GM21381 (cell line): ENCODE data around the gene TFDP1.

ENCODE experiments used
- ATAC-seq: cut with Tn5 transposase; IDR thresholded peaks from one replicate; pipeline ENCODE4 v1.9.1; 2021; ENCODE audit warnings: mild to moderate bottlenecking, moderate library complexity; ENCODE audit not compliant: unreplicated experiment

TFDP1 gene

GRCh38 chr13:113628291-113629270 lies 44.0 kb downstream of the TFDP1 start:
- no peak for ATAC-seq

DNA sequence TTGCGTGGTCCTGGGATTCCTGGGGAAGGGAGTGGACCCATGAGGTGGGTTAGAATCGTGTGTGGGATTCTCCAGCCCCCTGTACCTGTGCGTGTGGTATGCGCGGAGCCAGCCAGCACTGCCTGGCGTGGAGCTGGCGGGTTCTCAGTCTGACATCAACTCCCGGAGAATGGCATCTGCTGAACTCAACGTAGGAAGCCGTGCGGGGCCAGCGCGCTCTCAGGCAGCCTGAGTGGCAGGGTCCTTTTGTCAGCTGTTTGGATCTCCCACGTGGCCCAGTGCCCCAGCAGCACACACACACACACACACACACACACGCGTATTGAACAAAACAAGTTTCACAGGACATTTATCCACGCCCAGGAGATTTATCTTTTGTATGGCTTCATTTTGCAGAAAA lies 45.3 kb downstream of the TFDP1 start:
- ATAC-seq, result no peak

DNA sequence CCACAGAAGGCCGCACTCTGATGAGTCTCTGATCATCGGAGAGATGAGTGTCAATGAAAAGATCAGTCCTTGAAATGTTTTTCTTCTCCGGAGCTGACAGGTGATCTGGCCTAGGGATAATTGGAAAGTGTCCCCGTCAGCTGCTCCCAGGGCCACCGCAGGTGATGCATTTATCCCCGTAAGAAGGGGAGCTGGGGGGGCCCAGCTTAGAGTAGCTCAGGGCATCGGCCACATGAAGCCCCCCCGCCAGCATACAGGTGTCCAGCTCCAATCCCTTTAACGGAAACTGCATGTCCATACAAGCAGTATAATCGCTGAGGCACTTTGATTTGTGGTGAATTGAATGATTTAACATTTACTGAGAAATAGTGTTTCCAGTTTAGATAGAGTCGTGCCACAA lies 45.7 kb downstream of the TFDP1 start:
- no peak for ATAC-seq

- ATAC-seq, result no peak
Observed at GRCh38 chr13:113630804-113631203, 46.3 kb downstream of the TFDP1 start.

DNA sequence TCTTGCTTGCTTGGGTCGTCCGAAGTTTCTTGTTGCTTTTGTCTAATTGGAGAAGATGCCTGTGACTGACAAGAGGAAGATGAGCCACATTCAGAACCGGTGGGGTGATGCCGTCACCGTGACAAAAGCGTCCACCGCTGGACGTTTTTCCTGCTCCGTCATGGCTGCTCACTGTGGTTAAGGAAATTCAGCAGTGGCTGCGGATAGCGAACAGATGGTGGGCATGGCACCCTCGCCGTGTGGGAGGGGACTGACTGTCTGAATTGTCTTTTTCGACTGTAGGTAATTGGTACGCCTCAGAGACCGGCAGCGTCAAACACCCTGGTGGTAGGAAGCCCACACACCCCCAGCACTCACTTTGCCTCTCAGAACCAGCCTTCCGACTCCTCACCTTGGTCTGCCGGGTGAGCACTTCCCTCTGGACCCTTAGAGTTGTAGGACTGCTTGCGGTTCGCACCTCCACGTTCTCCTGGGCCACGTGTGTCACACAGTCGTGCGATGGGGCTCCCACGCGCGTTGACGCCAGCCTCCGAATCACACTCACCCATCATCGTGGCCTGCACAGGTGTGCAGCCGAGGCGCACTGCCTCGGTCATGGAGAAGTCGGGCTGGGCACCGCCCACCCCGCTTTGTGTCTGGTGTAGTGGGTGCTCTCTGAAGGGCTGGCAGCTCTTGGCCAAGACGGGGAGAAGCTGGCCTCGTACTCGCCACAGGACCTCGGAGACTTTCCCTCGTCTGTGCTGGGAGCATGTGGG lies 47.0 kb downstream of the TFDP1 start:
- ATAC-seq, result no peak

DNA sequence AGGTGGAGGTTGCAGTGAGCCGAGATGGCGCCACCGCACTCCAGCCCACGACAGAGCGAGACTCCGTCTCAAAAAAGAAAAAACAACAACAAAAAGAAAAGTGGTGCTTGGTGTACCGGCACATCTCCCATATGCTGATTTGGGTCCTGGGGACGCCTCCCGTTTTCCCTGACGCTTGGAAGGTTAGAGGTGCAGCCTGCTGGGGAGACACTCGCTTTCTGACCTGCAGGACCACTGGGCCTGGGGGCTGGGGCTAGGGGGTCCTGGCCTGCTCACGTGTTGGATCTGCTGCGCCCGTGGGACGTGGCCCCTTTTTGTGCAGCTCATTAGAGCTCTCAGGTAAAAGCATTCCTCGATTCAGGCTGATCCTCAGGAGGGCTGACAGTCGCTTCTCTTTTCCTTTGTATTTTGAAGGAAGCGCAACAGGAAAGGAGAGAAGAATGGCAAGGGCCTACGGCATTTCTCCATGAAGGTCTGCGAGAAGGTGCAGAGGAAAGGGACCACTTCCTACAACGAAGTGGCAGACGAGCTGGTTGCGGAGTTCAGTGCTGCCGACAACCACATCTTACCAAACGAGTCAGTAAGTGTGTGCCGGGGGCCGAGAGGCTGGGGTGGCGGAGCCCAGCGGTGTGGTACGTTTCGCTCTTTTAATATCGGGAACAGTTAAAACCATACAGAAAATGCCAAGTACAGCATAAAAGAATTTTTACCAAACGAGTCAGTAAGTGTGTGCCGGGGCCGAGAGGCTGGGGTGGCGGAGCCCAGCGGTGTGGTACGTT lies 48.3 kb downstream of the TFDP1 start:
- no peak for ATAC-seq

DNA sequence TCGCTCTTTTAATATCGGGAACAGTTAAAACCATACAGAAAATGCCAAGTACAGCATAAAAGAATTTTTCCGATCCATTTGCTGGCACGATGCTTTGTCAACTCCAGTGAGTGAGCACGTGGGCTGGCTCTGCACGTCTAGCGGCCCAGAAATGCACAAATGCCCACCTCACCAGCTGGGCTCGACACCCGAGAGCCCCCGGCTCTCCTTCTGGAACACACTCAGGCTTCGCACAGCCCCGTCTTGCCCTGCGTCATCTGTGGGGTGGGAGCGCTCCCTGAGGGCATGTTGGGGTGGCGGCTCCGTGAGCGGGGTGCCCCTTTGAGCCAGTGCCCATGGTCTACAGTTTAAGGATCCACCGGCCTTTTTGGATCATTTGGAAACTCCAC lies 48.9 kb downstream of the TFDP1 start:
- ATAC-seq, result no peak

- no peak for ATAC-seq
Observed at GRCh38 chr13:113634279-113635047, 49.9 kb downstream of the TFDP1 start.

DNA sequence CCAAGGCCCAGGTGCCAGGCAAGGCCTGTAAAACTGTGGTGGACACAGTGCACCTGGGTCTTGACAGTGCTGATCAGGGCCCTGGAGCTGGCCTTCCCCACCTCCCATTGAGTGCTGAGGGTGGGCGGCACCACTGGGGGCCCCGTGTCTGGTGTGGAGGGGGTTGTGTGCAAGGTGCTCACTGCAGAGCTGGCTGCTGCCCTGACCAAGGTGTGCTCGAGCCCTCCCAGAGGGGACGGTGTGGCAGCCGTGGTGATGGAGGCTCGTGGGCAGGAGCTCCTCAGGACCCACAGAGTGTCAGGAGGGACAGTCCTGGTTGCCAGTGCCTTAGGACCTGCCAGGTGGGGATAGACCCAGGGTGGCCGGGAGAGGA lies 50.5 kb downstream of the TFDP1 start:
- ATAC-seq, result no peak

DNA sequence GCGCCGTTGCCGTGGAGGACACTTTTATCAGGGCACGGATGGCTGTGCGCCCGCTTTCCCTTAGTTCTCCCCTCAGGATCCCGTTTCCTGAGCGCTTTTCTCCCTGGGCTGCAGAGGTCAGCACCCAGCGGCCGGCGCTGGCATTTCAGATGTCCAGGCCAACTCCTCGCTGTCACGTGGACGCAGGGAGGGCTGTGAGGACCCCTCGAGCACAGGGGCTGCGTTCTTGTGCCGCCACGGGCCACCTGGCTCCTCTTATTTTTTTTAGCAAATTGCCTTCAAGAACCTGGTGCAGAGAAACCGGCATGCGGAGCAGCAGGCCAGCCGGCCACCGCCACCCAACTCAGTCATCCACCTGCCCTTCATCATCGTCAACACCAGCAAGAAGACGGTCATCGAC lies 51.2 kb downstream of the TFDP1 start:
- no peak for ATAC-seq

GRCh38 chr13:113636266-113636963 lies 51.9 kb downstream of the TFDP1 start:
- ATAC-seq, result no peak

DNA sequence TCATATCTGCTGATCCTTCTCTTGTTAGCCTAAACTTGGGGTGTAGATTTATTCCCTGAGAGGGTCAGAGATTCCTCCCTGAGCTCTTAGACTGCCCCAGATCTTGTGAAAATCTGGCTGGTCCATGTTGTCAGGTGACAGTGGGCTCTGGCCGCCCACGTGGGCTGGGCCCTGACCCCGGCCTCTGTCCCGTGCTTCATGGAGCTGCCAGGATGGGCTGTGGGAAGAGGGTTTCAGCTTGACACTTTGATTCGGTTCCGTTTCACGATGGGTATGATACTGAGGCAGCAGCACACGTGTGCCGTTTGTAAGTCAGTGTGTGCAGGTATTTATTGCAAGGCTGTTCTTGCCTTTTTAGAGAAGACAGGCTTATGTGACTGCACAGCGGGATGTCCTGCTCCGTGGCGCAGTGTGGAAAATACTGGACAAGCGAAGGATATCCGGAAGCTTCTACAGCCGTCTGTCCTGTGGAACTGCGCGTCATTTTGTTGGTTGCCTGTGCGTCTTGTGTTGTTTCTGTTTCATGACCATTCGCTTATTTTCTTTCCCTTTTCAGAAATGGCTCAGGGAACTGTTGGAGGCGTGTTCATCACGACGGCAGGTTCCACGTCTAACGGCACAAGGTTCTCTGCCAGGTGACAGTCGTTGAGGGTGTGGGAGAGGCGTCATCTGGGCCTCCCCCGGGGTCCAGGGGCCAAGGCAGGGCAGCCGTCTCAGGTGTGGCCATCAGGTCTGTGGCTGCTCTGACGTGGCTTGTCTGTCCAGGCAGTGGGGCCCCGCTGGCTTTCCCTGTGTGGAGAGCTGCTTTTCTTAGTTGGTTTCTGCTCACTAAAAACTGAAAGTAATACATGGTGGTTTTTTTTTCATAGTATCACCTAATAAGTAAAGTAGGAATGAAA lies 53.0 kb downstream of the TFDP1 start:
- ATAC-seq, result no peak

GRCh38 chr13:113638173-113638746 lies 53.7 kb downstream of the TFDP1 start:
- no peak for ATAC-seq

GRCh38 chr13:113638806-113639205 lies 54.3 kb downstream of the TFDP1 start:
- ATAC-seq, result no peak

GRCh38 chr13:113639616-113640262 lies 55.2 kb downstream of the TFDP1 start:
- ATAC-seq, result no peak

DNA sequence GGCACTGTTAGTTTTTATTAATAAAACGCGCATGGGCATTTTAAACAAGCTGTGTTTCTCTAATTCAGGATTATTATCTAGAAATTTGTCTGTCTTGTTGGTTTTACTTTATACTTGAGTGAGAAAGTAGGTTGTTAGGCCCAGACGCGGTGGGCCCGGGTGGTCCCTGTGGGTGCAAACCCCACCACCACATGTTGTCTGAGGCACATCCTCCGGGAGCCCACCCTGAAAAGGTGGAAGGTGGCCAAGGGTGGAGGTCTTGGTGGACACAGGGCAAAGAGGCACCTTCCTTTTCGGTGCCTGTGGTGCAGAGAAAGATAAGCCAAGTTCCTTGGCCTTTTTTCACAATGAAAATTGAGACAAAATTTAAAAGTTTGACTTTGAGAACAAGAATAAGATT lies 56.9 kb downstream of the TFDP1 start:
- no peak for ATAC-seq

DNA sequence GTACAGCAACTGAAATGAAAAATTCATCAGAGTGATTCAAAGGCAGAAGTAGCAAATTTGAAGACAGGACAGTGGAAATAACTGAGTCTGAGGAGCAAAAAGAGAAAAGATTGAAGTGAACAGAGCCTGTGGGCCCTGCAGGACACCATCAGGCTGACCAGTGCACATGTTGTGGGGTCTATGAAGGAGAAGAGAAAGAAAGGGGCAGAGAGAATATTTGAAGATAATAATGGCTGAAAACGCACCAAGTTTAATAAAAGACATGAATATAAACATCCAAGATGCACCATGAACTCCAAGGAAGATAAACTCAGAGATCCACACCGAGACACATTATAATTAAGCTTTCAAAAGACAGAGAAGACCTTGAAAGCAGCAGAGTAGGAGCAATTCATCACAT lies 58.0 kb downstream of the TFDP1 start:
- ATAC-seq, result no peak

GRCh38 chr13:113643593-113643992 lies 59.0 kb downstream of the TFDP1 start:
- no peak for ATAC-seq
